GM19099 (cell line): ENCODE data around the gene MVP.

Experiments used
- POLR2A ChIP-seq: IDR thresholded peaks from 3 replicates; pipeline ENCODE4 v1.6.1; 2011; ENCODE audit warnings: low read depth; ENCODE audit not compliant: insufficient read length; ENCODE audit errors: extremely low read depth

MVP gene

GRCh38 chr16:29868396-29869009 lies 48.2 kb downstream of the MVP start:
- TF ChIP-seq POLR2A = no peak

- no peak for TF ChIP-seq POLR2A
These were observed 51.7 kb downstream of the MVP start for GRCh38 chr16:29871822-29872546.

GRCh38 chr16:29873319-29873718 lies 53.1 kb downstream of the MVP start:
- no peak for TF ChIP-seq POLR2A

- no peak for TF ChIP-seq POLR2A
These were observed 54.9 kb downstream of the MVP start for GRCh38 chr16:29875206-29875605.

- no peak for TF ChIP-seq POLR2A
These were observed 55.9 kb downstream of the MVP start for GRCh38 chr16:29876217-29876593.

GRCh38 chr16:29876594-29877249 lies 56.5 kb downstream of the MVP start:
- TF ChIP-seq POLR2A = no peak

GRCh38 chr16:29877266-29877961 lies 57.2 kb downstream of the MVP start:
- no peak for TF ChIP-seq POLR2A

GRCh38 chr16:29878172-29878571 lies 57.9 kb downstream of the MVP start:
- no peak for TF ChIP-seq POLR2A

GRCh38 chr16:29881050-29881449 lies 60.8 kb downstream of the MVP start:
- no peak for TF ChIP-seq POLR2A

- no peak for TF ChIP-seq POLR2A
These were observed 63.7 kb downstream of the MVP start for GRCh38 chr16:29883987-29884386.

- TF ChIP-seq POLR2A = no peak
These were observed 71.5 kb downstream of the MVP start for GRCh38 chr16:29891525-29892457.

GRCh38 chr16:29892458-29892813 lies 72.2 kb downstream of the MVP start:
- no peak for TF ChIP-seq POLR2A

GRCh38 chr16:29893553-29893952 lies 73.3 kb downstream of the MVP start:
- no peak for TF ChIP-seq POLR2A

GRCh38 chr16:29894352-29894751 lies 74.1 kb downstream of the MVP start:
- no peak for TF ChIP-seq POLR2A

GRCh38 chr16:29896841-29897240 lies 76.6 kb downstream of the MVP start:
- TF ChIP-seq POLR2A = no peak
